Endothelial cell of umbilical vein (primary cell): ENCODE results near the gene DISP3. TPM values are rescaled to one million over a fixed set of nuclear protein-coding genes. Genes with fewer than 3 reads are reported as not detected.

Source experiments
- BruUV-seq: library from RNA; stranded (reverse); fragments of 400-500 nt; replicated peaks from 2 replicates; lab custom pipeline; 2021; lab: Mats Ljungman, UMichigan
- CTCF ChIA-PET: fragments of 300-600, 350-600 bp; sonication (Branson Sonifier 250); formaldehyde crosslinking; loops from one replicate; lab custom pipeline; 2021; ENCODE audit warnings: antibody characterized with exemption, inconsistent platforms; lab: Charles Lee
- POLR2A ChIA-PET: fragments of 300-600, 350-600 bp; sonication (Branson Sonifier 250); formaldehyde crosslinking; loops from one replicate; lab custom pipeline; 2021; ENCODE audit warnings: antibody characterized with exemption, inconsistent platforms; lab: Charles Lee
- DNase-seq: peaks from one replicate; pipeline ENCODE4 v3.0.0-alpha.2; 2011; ENCODE audit warnings: low read depth, low spot score
- FAIRE-seq: peaks from 2 replicates; lab custom pipeline; 2011; peaks lifted over from hg19 to GRCh38; lab: Jason Lieb, UNC
- H2AFZ ChIP-seq: 2 replicates; pipeline ENCODE4 v1.6.0; 2012; ENCODE audit warnings: low read depth, low read length, control low read depth, inconsistent platforms
- H3K27ac ChIP-seq: 2 replicates; pipeline ENCODE4 v1.5.1; 2011; ENCODE audit warnings: low read depth, mild to moderate bottlenecking, control low read depth, low read length, moderate library complexity; ENCODE audit not compliant: insufficient read depth
- H3K27me3 ChIP-seq, 2 experiments: 2 replicates each; pipeline versions ENCODE4 v1.6.0 to v1.6.1; 2011; ENCODE audit warnings: low read length in 2 of 2, mixed read lengths in 1 of 2; ENCODE audit not compliant: control insufficient read depth in 2 of 2, insufficient read depth in 2 of 2
- H3K36me3 ChIP-seq, 2 experiments: 2 replicates in 1 of 2; 3 replicates in 1 of 2; pipeline ENCODE4 v1.5.1; 2011; ENCODE audit warnings: low read length in 2 of 2, mild to moderate bottlenecking in 1 of 2, moderate library complexity in 1 of 2; ENCODE audit not compliant: control insufficient read depth in 2 of 2, insufficient read depth in 2 of 2; ENCODE audit errors: extremely low read depth in 1 of 2
- H3K4me1 ChIP-seq: 3 replicates; pipeline ENCODE4 v1.5.1; 2011; ENCODE audit warnings: mild to moderate bottlenecking, low read length; ENCODE audit not compliant: control insufficient read depth, insufficient read depth; ENCODE audit errors: extremely low read depth
- H3K4me2 ChIP-seq: 2 replicates; pipeline ENCODE4 v1.6.1; 2011; ENCODE audit warnings: low read length, control low read depth, mixed read lengths; ENCODE audit not compliant: insufficient read depth
- H3K4me3 ChIP-seq, 3 experiments: fragments of 200-600 bp in 1 of 3; sonication (generic), shearing (Covaris generic) in 1 of 3; replicated peaks in 1 of 3; 2 replicates each; pipeline ENCODE4 v1.5.1; 2011 to 2016; ENCODE audit warnings: control low read depth in 3 of 3, low read length in 3 of 3, mild to moderate bottlenecking in 2 of 3, inconsistent platforms in 1 of 3, low read depth in 1 of 3, moderate library complexity in 1 of 3; ENCODE audit not compliant: insufficient read depth in 1 of 3
- H3K79me2 ChIP-seq: 2 replicates; pipeline ENCODE4 v1.6.0; 2012; ENCODE audit warnings: low read length, inconsistent platforms; ENCODE audit not compliant: control insufficient read depth, insufficient read depth
- H3K9ac ChIP-seq: replicated peaks from 2 replicates; pipeline ENCODE3; 2011; ENCODE audit warnings: low read length, control low read depth; ENCODE audit not compliant: insufficient read depth; ENCODE audit errors: extremely low read depth
- H3K9me1 ChIP-seq: replicated peaks from 3 replicates; pipeline ENCODE4 v1.6.0; 2011; ENCODE audit warnings: mild to moderate bottlenecking, low read length; ENCODE audit not compliant: control insufficient read depth, insufficient read depth; ENCODE audit errors: extremely low read depth
- H3K9me3 ChIP-seq: replicated peaks from 2 replicates; pipeline ENCODE4 v1.5.1; 2012; ENCODE audit warnings: low read length, inconsistent platforms; ENCODE audit not compliant: control insufficient read depth, insufficient read depth
- H4K20me1 ChIP-seq: replicated peaks from 2 replicates; pipeline ENCODE3; 2011; ENCODE audit warnings: mild to moderate bottlenecking, low read length; ENCODE audit not compliant: control insufficient read depth, insufficient read depth; ENCODE audit errors: extremely low read depth
- CTCF ChIP-seq, 2 donors: IDR thresholded peaks; 1 replicate in 1 of 2; 2 replicates in 1 of 2; pipeline ENCODE4 v1.5.1; 2011; ENCODE audit warnings: low read length in 2 of 2, mild to moderate bottlenecking in 2 of 2, moderate library complexity in 2 of 2, control low read depth in 1 of 2, inconsistent platforms in 1 of 2, low read depth in 1 of 2; ENCODE audit not compliant: insufficient read depth in 1 of 2; ENCODE audit errors: extremely low read depth in 1 of 2
- EZH2 ChIP-seq: IDR thresholded peaks from 2 replicates; pipeline ENCODE4 v1.6.1; 2012; ENCODE audit warnings: borderline replicate concordance, low read depth, mild to moderate bottlenecking, moderate library complexity, low read length, inconsistent platforms; ENCODE audit not compliant: severe bottlenecking
- FOS ChIP-seq: IDR thresholded peaks from 2 replicates; pipeline ENCODE4 v1.6.1; 2011; ENCODE audit warnings: mild to moderate bottlenecking, low read length, moderate library complexity, borderline replicate concordance; ENCODE audit not compliant: insufficient read depth
- GATA2 ChIP-seq: IDR thresholded peaks from 2 replicates; pipeline ENCODE4 v1.7.0; 2011; ENCODE audit warnings: low read depth, mild to moderate bottlenecking, moderate library complexity, mixed read lengths, low read length; ENCODE audit not compliant: insufficient read length, insufficient read depth
- JUN ChIP-seq: IDR thresholded peaks from 2 replicates; pipeline ENCODE4 v1.6.1; 2011; ENCODE audit warnings: borderline replicate concordance, low read depth; ENCODE audit not compliant: insufficient read length, insufficient read depth
- MAX ChIP-seq: IDR thresholded peaks from 2 replicates; pipeline ENCODE4 v1.6.1; 2011; ENCODE audit not compliant: insufficient read depth, insufficient read length
- MYC ChIP-seq: IDR thresholded peaks from one replicate; pipeline ENCODE4 v1.6.1; 2011; ENCODE audit warnings: mild to moderate bottlenecking, low read depth, low read length
- POLR2A ChIP-seq: IDR thresholded peaks from 2 replicates; pipeline ENCODE4 v1.6.1; 2012; ENCODE audit warnings: low read depth, mild to moderate bottlenecking, control low read depth, low read length
- POLR2AphosphoS5 ChIP-seq: IDR thresholded peaks from 2 replicates; pipeline ENCODE4 v1.6.1; 2012; ENCODE audit warnings: low read depth, mild to moderate bottlenecking, control low read depth, low read length, moderate library complexity; ENCODE audit not compliant: insufficient read depth
- dilution Hi-C: fragments of 300-500 bp; cut with MboI; formaldehyde crosslinking; loops from one replicate; pipeline ENCODE4 v1.15.0; 2019; ENCODE audit warnings: low sequenced_read_pairs; ENCODE audit not compliant: extremely low pct_ligation_motif_present
- intact Hi-C: fragments of 100-400 bp; cut with micrococcal nuclease; formaldehyde crosslinking; loops from one replicate; pipeline ENCODE4 v1.10.0; 2022
- polyA plus RNA-seq, 4 experiments: library from polyadenylated mRNA; depleted of rRNA in 3 of 4; stranded (reverse) in 3 of 4; unstranded in 1 of 4; fragments of >200 nt; gene quantifications; 2 replicates each; pipeline versions ENCODE4 v1.2.1 to v1.2.3, GENCODE V29; 2011 to 2012; ENCODE audit warnings: missing spikeins in 1 of 4
- total RNA-seq: library from RNA; stranded (reverse); gene quantifications from 2 replicates; pipeline ENCODE4 v1.2.3, GENCODE V29; 2021

DISP3 gene
- total and polyA plus RNA-seq, 2 donors (not counting 3 experiments of a cell fraction or from before 2014, with no cell fraction given): 0.26 to 0.49 TPM

GRCh38 chr1:11473491-11474034 is 5.4 kb upstream of the DISP3 start:
- H2AFZ ChIP-seq: no peak overlapping the region
- H3K9me3 ChIP-seq: no peaks in the 10 kb centered on the region
- no TSS peak for BruUV-seq
- H3K36me3 ChIP-seq: no peaks in the 10 kb centered on the region
- H3K4me3 ChIP-seq: no peak overlapping the region
- H3K27ac ChIP-seq: no peak overlapping the region
- H3K79me2 ChIP-seq: no peaks in the 10 kb centered on the region
- TF ChIP-seq FOS (no peak), MAX (no peak), POLR2AphosphoS5 (no peak), POLR2A (no peak), EZH2 (no peak), JUN (no peak), CTCF (IDR thresholded peaks at IDR 0.05; ENCODE audit: extremely low read depth in 1 of 2, insufficient read depth in 1 of 2, low read depth in 1 of 2, low read length in 2 of 2) (no peak), GATA2 (no peak), MYC (no peak)
- no peaks in the 10 kb centered on the region for H3K4me1 ChIP-seq
- FAIRE-seq (peak; percentile 8), DNase-seq (peak; percentile 9)
- H3K4me2 ChIP-seq: no peak overlapping the region
- intact Hi-C loops: no loop called here
- H3K27me3 ChIP-seq: peaks cover 0 to 2% of the 10 kb centered on the region in 2 experiments
- no peaks in the 10 kb centered on the region for H3K9me1 ChIP-seq
- ChIA-PET POLR2A (no interaction called here), CTCF (no interaction called here)
- dilution Hi-C loops: no loop called here
- no peaks in the 10 kb centered on the region for H4K20me1 ChIP-seq
- no peak overlapping the region for H3K9ac ChIP-seq
